HG03571 (cell line): Measurements from ENCODE around the gene LCP2.

Source experiments
- ATAC-seq: cut with Tn5 transposase; IDR thresholded peaks from one replicate; pipeline ENCODE4 v1.9.1; 2021; ENCODE audit not compliant: unreplicated experiment

The LCP2 gene

GRCh38 chr5:170276140-170276539 lies 21.4 kb downstream of the LCP2 start:
- ATAC-seq: no peak

GRCh38 chr5:170275376-170275994 lies 22.1 kb downstream of the LCP2 start:
- ATAC-seq: no peak

- no peak for ATAC-seq
Observed at GRCh38 chr5:170273968-170274710, 23.4 kb downstream of the LCP2 start.

- no peak for ATAC-seq
Observed at GRCh38 chr5:170270293-170271069, 27.1 kb downstream of the LCP2 start.

- ATAC-seq: no peak
Observed at GRCh38 chr5:170269579-170269978, 28.0 kb downstream of the LCP2 start.

GRCh38 chr5:170268884-170269283 lies 28.7 kb downstream of the LCP2 start:
- ATAC-seq: no peak

- no peak for ATAC-seq
Observed at GRCh38 chr5:170268153-170268689, 29.4 kb downstream of the LCP2 start.

- ATAC-seq: peak; percentile 86
Observed at GRCh38 chr5:170267431-170268152, 30.0 kb downstream of the LCP2 start.

- ATAC-seq: no peak
Observed at GRCh38 chr5:170266570-170267381, 30.8 kb downstream of the LCP2 start.

GRCh38 chr5:170265522-170265921 lies 32.1 kb downstream of the LCP2 start:
- no peak for ATAC-seq

GRCh38 chr5:170263906-170264305 lies 33.7 kb downstream of the LCP2 start:
- ATAC-seq: no peak

- ATAC-seq: no peak
Observed at GRCh38 chr5:170262061-170263045, 35.2 kb downstream of the LCP2 start.

- ATAC-seq: no peak
Observed at GRCh38 chr5:170261528-170262043, 36.0 kb downstream of the LCP2 start.

GRCh38 chr5:170257370-170257769 lies 40.2 kb downstream of the LCP2 start:
- no peak for ATAC-seq

GRCh38 chr5:170256571-170256970 lies 41.0 kb downstream of the LCP2 start:
- ATAC-seq: no peak

GRCh38 chr5:170254056-170254455 lies 43.5 kb downstream of the LCP2 start:
- ATAC-seq: peak; percentile 89

GRCh38 chr5:170252720-170253350 lies 44.7 kb downstream of the LCP2 start:
- ATAC-seq: no peak

- no peak for ATAC-seq
Observed at GRCh38 chr5:170252109-170252508, 45.5 kb downstream of the LCP2 start.
